ENCODE measurements around the gene SUN1.

The SUN1 gene

DNA sequence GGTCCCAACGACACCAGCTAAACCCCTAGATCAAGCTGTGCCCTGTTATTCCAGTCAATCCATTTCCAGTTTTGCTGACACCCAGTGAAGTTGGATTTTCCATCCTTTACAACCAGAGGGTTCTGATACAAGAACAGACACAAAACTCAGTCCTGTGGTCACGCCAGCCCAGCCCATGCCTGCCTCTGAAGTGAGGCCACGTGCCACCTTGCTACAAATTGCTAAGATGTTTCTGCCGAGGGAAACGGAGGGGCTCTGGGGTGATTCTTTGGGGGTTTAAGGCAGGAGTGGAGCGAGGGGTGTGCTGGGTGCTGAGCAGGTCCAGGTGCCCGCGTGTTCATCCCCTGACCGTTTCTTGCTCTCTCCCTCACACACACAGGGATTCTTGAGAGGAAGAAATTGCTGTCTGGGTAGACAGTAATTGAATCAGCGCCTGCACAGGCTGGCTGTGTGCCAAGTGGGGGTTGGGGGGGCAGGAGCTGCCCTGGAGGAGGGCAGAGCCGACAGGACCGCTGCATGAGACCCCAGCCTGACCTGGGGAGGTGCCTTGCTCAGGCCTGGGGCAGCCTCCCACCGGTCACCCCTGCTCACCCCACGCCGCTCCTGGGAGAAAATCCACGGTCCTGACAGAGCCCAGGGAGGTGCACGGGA is 84.1 kb downstream of the SUN1 start:
- no peak overlapping the region for H3K4me2 ChIP-seq (ENCODE audit: low read length)
- no peak overlapping the region for H3K9ac ChIP-seq (ENCODE audit: low read length)
- H2AFZ ChIP-seq (ENCODE audit: low read depth, low read length), result no peak overlapping the region
- no peaks in the 10 kb centered on the region for H3K9me3 ChIP-seq (ENCODE audit: insufficient read depth, low read length)
- no peaks in the 10 kb centered on the region for H4K20me1 ChIP-seq (ENCODE audit: insufficient read depth, low read length)
- TF ChIP-seq EZH2phosphoT487 (IDR thresholded peaks at IDR 0.05; ENCODE audit: low read depth) (no peak), CTCF (IDR thresholded peaks at IDR 0.05; ENCODE audit: low read depth, low read length) (no peak)
- H3K27me3 ChIP-seq (ENCODE audit: low read depth, low read length), result peaks cover 8% of the 10 kb centered on the region; the same call in 1 of the 2 replicates
- H3K79me2 ChIP-seq (ENCODE audit: low read length), result no peaks in the 10 kb centered on the region
- no peak overlapping the region for H3K27ac ChIP-seq (ENCODE audit: low read length)
- H3K4me1 ChIP-seq (ENCODE audit: low read length), result no peaks in the 10 kb centered on the region
- no peak overlapping the region for H3K4me3 ChIP-seq (ENCODE audit: low read length)
- H3K36me3 ChIP-seq (replicated peaks; ENCODE audit: low read depth, low read length), result no peaks in the 10 kb centered on the region

DNA sequence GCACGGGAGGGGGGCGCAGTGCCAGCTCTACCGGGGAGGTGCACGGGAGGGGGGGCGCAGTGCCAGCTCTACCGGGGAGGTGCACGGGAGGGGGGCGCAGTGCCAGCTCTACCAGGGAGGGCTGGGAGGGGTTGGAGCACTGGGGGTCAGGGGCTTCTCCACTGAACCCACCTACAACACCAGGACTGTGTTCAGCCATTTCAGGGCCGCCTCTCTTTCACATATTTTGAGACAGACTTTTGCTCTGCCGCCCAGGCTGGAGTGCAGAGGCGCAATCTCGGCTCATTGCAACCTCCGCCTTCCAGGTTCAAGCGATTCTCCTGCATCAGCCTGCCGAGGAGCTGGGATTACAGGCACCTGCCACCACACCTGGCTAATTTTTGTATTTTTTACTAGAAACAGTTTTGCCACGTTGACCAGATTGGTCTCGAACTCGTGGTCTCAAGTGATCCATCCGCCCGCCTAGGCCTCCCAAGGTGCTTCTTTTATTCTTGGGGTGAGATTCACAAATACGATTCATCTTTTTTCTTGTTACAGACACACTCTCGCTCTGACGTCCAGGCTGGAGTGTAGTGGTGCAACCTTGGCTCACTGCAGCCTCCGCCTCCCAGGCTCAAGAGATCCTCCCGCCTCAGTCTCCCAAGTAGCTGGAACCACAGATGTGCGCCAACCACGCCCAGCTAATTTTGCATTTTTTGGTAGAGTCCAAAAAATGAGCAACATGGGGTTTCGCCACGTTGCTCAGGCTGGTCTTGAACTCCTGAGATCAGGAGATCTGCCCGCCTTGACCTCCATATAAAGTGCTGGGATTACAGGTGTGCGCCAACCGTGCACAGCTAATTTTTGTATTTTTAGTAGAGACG is 85.2 kb downstream of the SUN1 start:
- Histone ChIP-seq H3K4me2 (ENCODE audit: low read length) (no peak overlapping the region), H3K9me3 (ENCODE audit: insufficient read depth, low read length) (no peaks in the 10 kb centered on the region), H2AFZ (ENCODE audit: low read depth, low read length) (no peak overlapping the region), H3K4me1 (ENCODE audit: low read length) (peaks cover 10% of the 10 kb centered on the region), H3K79me2 (ENCODE audit: low read length) (no peaks in the 10 kb centered on the region), H4K20me1 (ENCODE audit: insufficient read depth, low read length) (no peaks in the 10 kb centered on the region), H3K27me3 (ENCODE audit: low read depth, low read length) (peaks cover 19% of the 10 kb centered on the region; the same call in 1 of the 2 replicates), H3K36me3 (replicated peaks; ENCODE audit: low read depth, low read length) (no peaks in the 10 kb centered on the region), H3K4me3 (ENCODE audit: low read length) (no peak overlapping the region), H3K9ac (ENCODE audit: low read length) (no peak overlapping the region), H3K27ac (ENCODE audit: low read length) (no peak overlapping the region)
- TF ChIP-seq CTCF (IDR thresholded peaks at IDR 0.05; ENCODE audit: low read depth, low read length), result no peak
- no peak for TF ChIP-seq EZH2phosphoT487 (IDR thresholded peaks at IDR 0.05; ENCODE audit: low read depth)

- Histone ChIP-seq H3K4me1 (ENCODE audit: low read length) (peaks cover 15% of the 10 kb centered on the region), H3K9me3 (ENCODE audit: insufficient read depth, low read length) (no peaks in the 10 kb centered on the region), H3K27ac (ENCODE audit: low read length) (no peak overlapping the region), H3K79me2 (ENCODE audit: low read length) (no peaks in the 10 kb centered on the region), H3K4me3 (ENCODE audit: low read length) (no peak overlapping the region), H3K27me3 (ENCODE audit: low read depth, low read length) (peaks cover 19% of the 10 kb centered on the region; the same call in 1 of the 2 replicates), H2AFZ (ENCODE audit: low read depth, low read length) (no peak overlapping the region), H4K20me1 (ENCODE audit: insufficient read depth, low read length) (no peaks in the 10 kb centered on the region), H3K9ac (ENCODE audit: low read length) (no peak overlapping the region), H3K36me3 (replicated peaks; ENCODE audit: low read depth, low read length) (no peaks in the 10 kb centered on the region), H3K4me2 (ENCODE audit: low read length) (no peak overlapping the region)
- no peak for TF ChIP-seq CTCF (IDR thresholded peaks at IDR 0.05; ENCODE audit: low read depth, low read length)
- no peak for TF ChIP-seq EZH2phosphoT487 (IDR thresholded peaks at IDR 0.05; ENCODE audit: low read depth)
These were observed 85.8 kb downstream of the SUN1 start for GRCh38 chr7:918118-918425.

DNA sequence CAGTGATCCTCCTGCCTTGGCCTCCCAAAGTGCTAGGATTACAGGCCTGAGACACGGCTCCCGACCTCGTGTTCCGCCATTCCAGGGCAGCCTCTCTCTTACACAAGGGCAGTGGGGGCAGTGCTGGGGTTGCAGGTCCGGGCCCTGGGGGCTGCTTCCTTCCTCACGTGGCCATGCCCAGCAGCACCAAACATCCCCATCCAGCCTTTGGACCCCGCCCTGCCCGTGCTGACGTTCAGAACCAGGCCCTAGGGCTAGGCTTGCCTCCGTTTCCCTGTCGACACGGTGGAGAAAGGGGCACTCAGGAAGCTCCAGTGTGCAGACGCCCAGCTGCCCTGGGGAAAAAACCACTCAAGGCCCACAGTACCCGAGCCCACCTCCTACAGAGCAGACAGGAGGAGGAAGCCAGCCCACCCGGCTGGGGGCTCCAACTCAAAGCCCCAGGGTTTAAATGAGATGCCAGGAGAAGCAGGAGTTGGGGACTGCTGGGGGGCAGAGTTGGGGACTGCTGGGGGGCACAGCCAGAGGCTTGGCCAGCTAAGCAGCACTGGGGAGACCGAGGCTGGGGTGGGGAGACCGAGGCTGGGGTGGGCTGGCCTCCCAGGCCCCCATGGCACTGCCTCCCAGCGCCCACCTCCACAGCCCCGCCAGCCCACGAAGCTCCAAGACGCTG is 86.3 kb downstream of the SUN1 start:
- peaks cover 19% of the 10 kb centered on the region for H3K4me1 ChIP-seq (ENCODE audit: low read length)
- no peak overlapping the region for H2AFZ ChIP-seq (ENCODE audit: low read depth, low read length)
- no peak overlapping the region for H3K4me3 ChIP-seq (ENCODE audit: low read length)
- TF ChIP-seq EZH2phosphoT487 (IDR thresholded peaks at IDR 0.05; ENCODE audit: low read depth) (no peak), CTCF (IDR thresholded peaks at IDR 0.05; ENCODE audit: low read depth, low read length) (no peak)
- H3K27me3 ChIP-seq (ENCODE audit: low read depth, low read length), result peaks cover 19% of the 10 kb centered on the region; the same call in 1 of the 2 replicates
- no peaks in the 10 kb centered on the region for H4K20me1 ChIP-seq (ENCODE audit: insufficient read depth, low read length)
- no peaks in the 10 kb centered on the region for H3K79me2 ChIP-seq (ENCODE audit: low read length)
- H3K27ac ChIP-seq (ENCODE audit: low read length), result no peak overlapping the region
- H3K4me2 ChIP-seq (ENCODE audit: low read length), result no peak overlapping the region
- H3K36me3 ChIP-seq (replicated peaks; ENCODE audit: low read depth, low read length), result no peaks in the 10 kb centered on the region
- H3K9me3 ChIP-seq (ENCODE audit: insufficient read depth, low read length), result no peaks in the 10 kb centered on the region
- H3K9ac ChIP-seq (ENCODE audit: low read length), result no peak overlapping the region

Data from OCI-LY3 (cell line).